GM12872 (cell line): ENCODE measurements around the gene SLCO2B1.

Experiments
- TF ChIP-seq, protein P1 (sequence below): IDR thresholded peaks from 3 replicates; pipeline ENCODE4 v1.5.1; 2011; ENCODE audit warnings: low read depth, mild to moderate bottlenecking, low read length, moderate library complexity; ENCODE audit not compliant: insufficient read depth

Gene SLCO2B1

GRCh38 chr11:75159151-75159953 is 8.4 kb downstream of the SLCO2B1 start:
- TF ChIP-seq, protein P1, sequence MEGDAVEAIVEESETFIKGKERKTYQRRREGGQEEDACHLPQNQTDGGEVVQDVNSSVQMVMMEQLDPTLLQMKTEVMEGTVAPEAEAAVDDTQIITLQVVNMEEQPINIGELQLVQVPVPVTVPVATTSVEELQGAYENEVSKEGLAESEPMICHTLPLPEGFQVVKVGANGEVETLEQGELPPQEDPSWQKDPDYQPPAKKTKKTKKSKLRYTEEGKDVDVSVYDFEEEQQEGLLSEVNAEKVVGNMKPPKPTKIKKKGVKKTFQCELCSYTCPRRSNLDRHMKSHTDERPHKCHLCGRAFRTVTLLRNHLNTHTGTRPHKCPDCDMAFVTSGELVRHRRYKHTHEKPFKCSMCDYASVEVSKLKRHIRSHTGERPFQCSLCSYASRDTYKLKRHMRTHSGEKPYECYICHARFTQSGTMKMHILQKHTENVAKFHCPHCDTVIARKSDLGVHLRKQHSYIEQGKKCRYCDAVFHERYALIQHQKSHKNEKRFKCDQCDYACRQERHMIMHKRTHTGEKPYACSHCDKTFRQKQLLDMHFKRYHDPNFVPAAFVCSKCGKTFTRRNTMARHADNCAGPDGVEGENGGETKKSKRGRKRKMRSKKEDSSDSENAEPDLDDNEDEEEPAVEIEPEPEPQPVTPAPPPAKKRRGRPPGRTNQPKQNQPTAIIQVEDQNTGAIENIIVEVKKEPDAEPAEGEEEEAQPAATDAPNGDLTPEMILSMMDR, result no peak

DNA sequence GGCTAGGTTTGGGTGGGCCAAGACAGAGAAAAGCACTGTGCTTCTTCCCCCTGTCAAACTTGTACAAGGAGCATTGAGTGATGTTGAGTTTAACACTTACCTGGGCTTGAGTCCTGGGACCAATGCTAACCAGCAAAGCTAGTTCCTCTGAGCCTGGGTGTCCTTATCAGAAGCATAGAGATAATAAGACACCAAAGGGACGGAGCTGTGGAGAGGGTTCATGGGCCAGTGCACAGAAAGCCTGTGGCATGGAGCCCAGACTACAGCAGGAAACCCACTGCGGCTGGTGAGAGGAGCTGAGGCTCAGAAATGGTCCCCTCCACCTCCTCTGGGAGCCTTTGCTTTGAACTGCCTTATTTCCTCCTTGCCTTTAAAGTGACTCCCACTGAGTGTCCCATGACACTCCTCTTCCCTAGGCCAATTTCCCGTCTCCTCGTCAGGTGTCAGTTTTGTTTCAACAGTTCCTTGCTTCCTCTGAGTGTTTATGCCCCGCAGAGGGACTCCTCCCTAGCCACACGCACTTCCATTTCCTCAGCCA is 9.4 kb downstream of the SLCO2B1 start:
- TF ChIP-seq, protein P1, result no peak

DNA sequence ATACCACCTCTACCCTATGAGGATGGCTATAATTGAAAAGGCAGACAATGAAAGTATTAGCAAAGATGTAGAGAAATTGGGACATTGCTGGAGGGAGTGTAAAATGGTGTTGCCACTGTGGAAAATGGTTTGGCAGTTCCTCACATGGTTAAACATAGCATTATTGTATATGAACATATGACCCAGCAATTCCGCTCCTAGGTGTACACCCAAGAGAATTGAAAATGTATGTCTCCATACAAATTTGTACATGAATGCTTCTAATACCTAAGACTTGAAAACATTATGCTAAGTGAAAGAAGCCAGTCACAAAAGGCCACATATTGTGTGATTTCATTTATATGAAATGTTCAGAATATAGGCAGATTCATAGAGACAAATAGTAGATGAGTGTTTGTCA is 10.0 kb downstream of the SLCO2B1 start:
- TF ChIP-seq, protein P1, result no peak

DNA sequence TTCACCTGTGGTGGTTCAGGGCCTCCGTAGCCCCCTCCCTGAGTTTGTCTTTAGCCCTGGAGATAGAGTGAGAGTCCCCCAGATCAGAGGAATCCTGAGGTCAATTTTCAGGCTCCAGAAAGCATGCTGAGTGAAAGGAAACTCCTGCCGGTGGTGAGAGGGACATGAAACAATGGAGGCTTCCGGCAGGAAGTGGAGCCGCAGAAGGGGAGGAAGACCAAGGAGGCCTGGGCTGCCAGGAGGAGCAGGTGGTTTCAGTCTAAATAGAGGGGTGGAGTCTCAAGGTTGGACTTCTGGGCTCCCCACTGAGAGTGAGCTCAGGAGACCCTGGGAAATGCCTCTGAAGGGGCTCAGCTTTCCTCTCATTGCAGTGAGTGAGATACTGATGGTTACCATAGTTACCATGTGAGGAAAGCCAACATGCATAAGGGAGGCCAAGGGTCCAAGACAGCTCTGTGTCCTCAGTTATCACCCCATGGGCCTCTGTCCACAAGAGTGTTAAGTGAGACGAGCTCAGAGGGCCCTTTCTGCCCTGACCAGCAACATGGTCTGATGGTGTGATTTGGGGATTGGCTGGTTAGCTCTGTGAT is 10.7 kb downstream of the SLCO2B1 start:
- TF ChIP-seq, protein P1, result no peak

GRCh38 chr11:75162954-75163353 is 12.0 kb downstream of the SLCO2B1 start:
- TF ChIP-seq, protein P1, result no peak

DNA sequence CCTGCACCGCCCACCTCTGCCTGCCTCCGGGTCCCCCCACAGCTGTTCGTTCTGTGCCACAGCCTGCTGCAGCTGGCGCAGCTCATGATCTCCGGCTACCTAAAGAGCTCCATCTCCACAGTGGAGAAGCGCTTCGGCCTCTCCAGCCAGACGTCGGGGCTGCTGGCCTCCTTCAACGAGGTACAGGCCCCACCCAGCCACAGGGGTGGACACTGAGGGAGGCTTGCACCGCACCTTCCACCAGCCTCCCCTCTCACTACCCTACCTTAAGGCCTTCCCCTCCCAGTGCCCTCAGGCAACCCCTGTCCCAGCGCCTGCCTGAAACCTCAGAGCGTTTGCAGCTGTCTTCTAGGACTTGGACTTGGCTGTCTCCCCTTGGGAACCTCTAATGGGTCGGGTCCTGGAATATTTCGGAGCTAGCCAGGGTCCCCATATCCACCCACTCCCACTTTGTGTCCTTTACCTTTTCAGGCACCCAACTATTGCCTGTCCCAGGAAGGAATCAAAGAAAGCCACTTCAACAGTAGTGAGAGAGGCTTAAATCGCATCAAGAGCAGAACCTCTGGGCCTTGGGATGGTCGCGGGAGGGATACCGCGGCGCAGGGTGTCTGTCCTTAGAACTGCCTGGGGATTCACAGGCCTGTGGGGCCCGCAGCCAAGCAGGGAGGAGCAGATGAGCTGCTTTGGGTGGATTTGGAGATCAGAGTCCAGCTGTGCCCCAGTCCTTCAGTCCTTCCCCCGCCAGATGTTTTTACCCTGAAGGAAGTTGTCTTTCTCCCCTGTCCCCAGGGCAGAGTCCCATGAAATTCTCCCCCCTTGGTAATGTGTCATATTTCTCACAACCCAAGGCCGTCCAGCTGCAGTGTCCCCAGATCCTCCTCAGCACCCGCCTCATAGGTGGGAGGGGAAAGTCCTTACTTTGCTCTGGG is 13.3 kb downstream of the SLCO2B1 start:
- TF ChIP-seq, protein P1, result no peak

DNA sequence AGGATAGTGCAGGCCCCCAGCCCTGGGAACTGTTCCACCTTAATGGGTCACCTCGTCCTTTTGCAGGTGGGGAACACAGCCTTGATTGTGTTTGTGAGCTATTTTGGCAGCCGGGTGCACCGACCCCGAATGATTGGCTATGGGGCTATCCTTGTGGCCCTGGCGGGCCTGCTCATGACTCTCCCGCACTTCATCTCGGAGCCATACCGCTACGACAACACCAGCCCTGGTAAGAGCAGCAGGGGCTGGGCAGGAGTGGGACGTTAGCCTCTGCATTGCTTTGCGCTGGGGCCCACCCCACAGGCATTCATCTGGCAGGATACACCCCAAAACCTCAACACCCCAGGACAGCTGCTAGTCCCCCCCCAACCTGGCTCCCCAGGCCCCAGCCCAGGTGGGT is 14.8 kb downstream of the SLCO2B1 start:
- TF ChIP-seq, protein P1, result no peak
